Measurements from ENCODE around the gene SNX9. TPM values are rescaled to one million over a fixed set of nuclear protein-coding genes. Genes with fewer than 3 reads are reported as not detected.

SNX9 gene
- total and polyA plus RNA-seq, 2 of the 8 experiments (the other 6 are each of a cell fraction or from before 2014, with no cell fraction given), result 11.8 to 23.2 TPM

- H3K56ac ChIP-seq (replicated peaks; ENCODE audit: insufficient read length, low read depth, low read length), result no peak overlapping the region
These were observed 151.4 kb downstream of the SNX9 start for GRCh38 chr6:157974341-157974894.

More at GRCh38 chr6:157974341-157974894, 151.4 kb downstream of the SNX9 start:
- no peak for DNase-seq (ENCODE audit: low read depth in 1 of 2, low spot score in 2 of 2)
- peaks cover 0 to 4% (median 0%) of the 10 kb centered on the region in 4 experiments; a peak in 1 of 7 replicates for H3K4me1 ChIP-seq (replicated peaks in 1 of 4; ENCODE audit: control insufficient read depth in 3 of 4, insufficient read depth in 4 of 4, low read length in 3 of 4)
- H3K14ac ChIP-seq (ENCODE audit: insufficient read length), result no peak overlapping the region
- no peaks in the 10 kb centered on the region for H3K36me3 ChIP-seq (ENCODE audit: control insufficient read depth in 2 of 4, insufficient read depth in 4 of 4, low read length in 3 of 4)
- no peak overlapping the region for H2AFZ ChIP-seq (ENCODE audit: low read length)
- no peaks in the 10 kb centered on the region for H3K9me3 ChIP-seq (ENCODE audit: insufficient read depth in 2 of 2, low read depth in 1 of 2, low read length in 1 of 2)
- 0 out of 2 replicates have a peak overlapping the region, but pooled peaks have one; percentile 65 for H2AK5ac ChIP-seq (ENCODE audit: low read depth, low read length)
- no peak overlapping the region for H4K91ac ChIP-seq (replicated peaks; ENCODE audit: insufficient read length, low read length)
- H3K23me2 ChIP-seq (ENCODE audit: low read depth, low read length), result no peaks in the 10 kb centered on the region
- TF ChIP-seq GTF2F1 (IDR thresholded peaks at IDR 0.05; ENCODE audit: borderline replicate concordance, low read depth, low read length), result no peak
- no peak for FAIRE-seq
- no peak overlapping the region for H4K8ac ChIP-seq (ENCODE audit: extremely low read depth, insufficient read depth, low read length)
- no peak overlapping the region for H3K18ac ChIP-seq (ENCODE audit: extremely low read depth, low read length)
- no peak overlapping the region for H2BK20ac ChIP-seq (ENCODE audit: low read length)
- H4K20me1 ChIP-seq (replicated peaks in 1 of 2; ENCODE audit: control insufficient read depth in 1 of 2, insufficient read depth in 2 of 2, low read length in 2 of 2), result no peaks in the 10 kb centered on the region
- no peaks in the 10 kb centered on the region for H3K79me1 ChIP-seq (ENCODE audit: low read depth, low read length)
- H3K4me3 ChIP-seq (ENCODE audit: extremely low read depth in 1 of 4, insufficient read depth in 2 of 4, low read depth in 3 of 4, low read length in 4 of 4), result 0 out of 8 replicates have a peak overlapping the region, but pooled peaks of 1 of the 4 experiments have one; percentile 4
- no peak overlapping the region for H3K27ac ChIP-seq (ENCODE audit: low read depth, low read length)
- H4K5ac ChIP-seq (ENCODE audit: insufficient read length, low read depth, low read length), result no peak overlapping the region
- H3K23ac ChIP-seq (ENCODE audit: insufficient read length), result no peak overlapping the region
- H2BK12ac ChIP-seq (ENCODE audit: low read depth, low read length), result 0 out of 2 replicates have a peak overlapping the region, but pooled peaks have one; percentile 23
- H3K4me2 ChIP-seq (ENCODE audit: insufficient read depth in 1 of 2, low read depth in 2 of 2, low read length in 2 of 2), result no peak overlapping the region
- no peaks in the 10 kb centered on the region for H3K79me2 ChIP-seq (ENCODE audit: control insufficient read depth in 1 of 2, insufficient read depth in 2 of 2, low read length in 2 of 2)
- ChIA-PET CTCF (ENCODE audit: partially characterized antibody) (interaction anchor here (1.2 kb wide), 1 partner anchor 87 kb away, joined by 3 read pairs; no protein-coding TSS in a partner anchor), POLR2A (ENCODE audit: partially characterized antibody) (interaction anchor here (1.6 kb wide), 1 partner anchor 8 kb away, joined by 4 read pairs; no protein-coding TSS in a partner anchor)
- no peak overlapping the region for H2BK5ac ChIP-seq (ENCODE audit: low read depth, low read length)
- H3K4ac ChIP-seq (replicated peaks; ENCODE audit: insufficient read length, low read depth, low read length), result no peak overlapping the region
- no peak overlapping the region for H2BK120ac ChIP-seq (replicated peaks; ENCODE audit: low read depth, low read length)
- no peak overlapping the region for H2BK15ac ChIP-seq (ENCODE audit: low read length)
- no peak overlapping the region for H3K9ac ChIP-seq (replicated peaks in 1 of 4; ENCODE audit: extremely low read depth in 1 of 4, low read depth in 3 of 4, low read length in 3 of 4)
- H3K27me3 ChIP-seq (replicated peaks in 1 of 4; ENCODE audit: control insufficient read depth in 3 of 4, extremely low read depth in 1 of 4, insufficient read depth in 3 of 4, low read length in 3 of 4), result no peaks in the 10 kb centered on the region; a peak in 2 of 7 replicates
- 85% methylated on average over 9 of the region's 9 CpGs; no CpG with 5 or more reads in 1 of the 2 experiments for WGBS, 2 experiments (ENCODE audit: extremely low coverage in 1 of 2, insufficient coverage in 1 of 2, insufficient read length in 1 of 2, insufficient replicate concordance in 2 of 2, low coverage in 1 of 2, low lambda C conversion rate in 2 of 2, missing lambda C conversion rate in 1 of 2)

Data from H1 (cell line).